Stimulated activated CD8-positive, alpha-beta memory T cell treated with anti-CD3 and anti-CD28 coated beads, Interleukin-15, amount 100 ng/mL, for 24 hours (primary cell): ENCODE data around the gene VSTM2B.
"Not testable (repeated sequence)": the region's sequence is repeated elsewhere in the genome, so short reads cannot be mapped to it uniquely, and the experiment has no call there.

Experiments
- DNase-seq: peaks from one replicate; pipeline ENCODE4 v3.0.0-alpha.2; 2020; ENCODE audit warnings: low read depth

Gene VSTM2B

DNA sequence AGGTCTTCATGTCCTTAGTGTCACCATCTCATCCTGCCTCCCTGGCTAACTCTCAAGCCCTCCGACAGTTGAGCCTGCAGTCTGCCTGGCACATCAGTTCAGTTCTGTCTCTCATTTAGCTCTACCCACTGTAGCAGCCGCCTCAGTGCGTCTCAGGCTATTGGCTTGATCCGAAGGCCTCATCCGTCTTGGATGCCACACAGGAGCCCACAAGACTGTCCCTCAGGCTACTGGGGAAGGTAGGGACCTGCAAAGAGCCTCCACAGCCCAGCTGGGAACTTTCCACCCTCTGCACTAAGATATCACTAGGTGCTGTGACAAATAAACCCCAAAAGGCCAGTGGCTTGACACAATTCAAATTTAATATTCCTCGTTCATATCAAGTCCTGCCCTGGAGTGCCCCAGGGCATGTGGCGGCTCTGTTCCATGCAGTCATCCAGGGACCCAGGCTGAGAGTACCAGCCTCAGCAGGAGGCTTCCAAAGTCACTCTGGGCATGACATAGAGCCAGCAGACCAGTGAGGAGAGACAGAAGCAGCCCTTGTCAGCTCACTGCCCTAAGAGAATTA is 5.7 kb downstream of the VSTM2B start:
- DNase-seq: no peak

DNA sequence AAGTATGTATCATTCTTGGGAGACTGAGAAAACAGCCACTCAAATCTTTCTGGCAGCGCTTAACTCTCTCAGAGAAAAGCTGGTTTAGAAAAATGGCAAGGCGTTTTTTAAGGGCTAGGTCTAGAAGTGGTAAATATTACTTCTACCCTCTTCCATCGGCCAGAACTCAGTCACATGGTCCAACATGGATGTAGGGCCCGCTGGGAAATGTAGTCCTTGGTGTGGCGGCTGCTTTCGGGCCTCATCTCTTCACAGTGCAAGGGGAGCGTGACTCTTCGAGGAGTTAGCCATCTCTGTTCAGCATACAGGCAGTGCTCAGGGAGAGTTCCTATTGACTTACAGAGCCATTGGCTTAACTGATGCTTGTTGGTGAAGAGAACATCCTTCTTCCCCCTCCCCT is 6.3 kb downstream of the VSTM2B start:
- no peak for DNase-seq

DNA sequence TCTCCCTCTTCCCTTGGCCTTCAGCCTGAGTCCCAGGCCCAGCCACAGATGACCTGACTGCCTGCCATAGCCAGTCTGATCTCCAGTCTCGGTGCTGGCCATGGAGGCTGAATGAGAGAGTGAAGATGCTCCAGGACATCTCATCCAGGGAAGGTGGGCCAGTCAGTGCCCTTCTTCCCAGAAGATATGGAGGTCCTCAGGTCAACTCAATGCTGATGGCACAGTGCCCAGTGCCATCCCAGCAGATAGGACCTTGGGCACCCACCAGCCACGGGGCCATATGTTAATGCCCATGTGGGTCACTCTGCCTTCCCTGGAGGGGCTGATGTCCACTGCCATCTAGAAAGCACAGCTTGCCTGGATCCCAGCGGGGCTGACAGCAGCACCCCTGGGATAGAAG is 7.2 kb downstream of the VSTM2B start:
- DNase-seq: no peak

DNA sequence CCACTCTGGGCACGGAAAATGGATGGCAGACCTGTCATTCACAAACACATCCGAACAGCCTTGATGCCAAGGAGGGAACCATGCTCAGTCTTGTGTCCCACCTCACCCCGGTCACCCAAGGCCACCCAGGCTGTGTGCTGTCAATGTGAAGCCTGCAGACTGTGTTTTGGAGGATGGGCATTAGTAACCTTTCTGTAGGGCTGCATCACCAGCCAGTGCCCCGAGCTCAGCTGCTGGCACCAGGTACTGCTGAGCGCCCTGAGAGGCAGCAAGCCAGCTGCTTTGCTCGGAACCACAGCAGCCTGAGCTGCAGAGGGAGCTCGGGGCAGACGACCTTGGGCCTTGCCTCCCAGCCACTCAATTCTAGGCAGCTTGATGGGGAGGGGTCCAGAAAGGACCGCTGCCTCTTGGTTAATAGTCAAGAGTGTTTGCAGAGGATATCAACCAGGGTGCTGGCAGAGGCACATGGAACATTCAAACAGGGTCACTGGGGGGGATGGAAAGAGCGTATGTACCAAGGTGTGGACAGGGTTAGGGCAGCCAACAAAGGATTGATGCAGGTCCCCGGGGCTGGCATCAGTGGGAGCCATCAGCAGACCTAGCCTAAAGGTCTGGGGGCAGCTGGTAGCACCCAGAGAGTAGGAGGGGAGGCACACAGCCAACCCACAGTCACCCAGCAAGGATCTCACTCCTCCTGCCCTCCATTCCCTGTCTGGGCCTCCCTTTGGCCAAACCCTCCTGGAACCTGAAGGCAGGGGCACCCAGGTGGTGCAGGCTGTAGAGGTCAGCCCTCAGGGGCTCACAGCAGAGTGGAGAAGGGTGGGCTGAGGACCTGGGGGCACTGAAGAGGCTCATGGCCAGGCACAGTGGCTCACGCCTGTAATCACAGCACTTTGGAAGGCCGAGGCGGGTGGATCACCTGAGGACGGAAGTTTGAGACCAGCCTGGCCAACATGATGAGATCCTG is 8.1 kb downstream of the VSTM2B start:
- DNase-seq: no peak

DNA sequence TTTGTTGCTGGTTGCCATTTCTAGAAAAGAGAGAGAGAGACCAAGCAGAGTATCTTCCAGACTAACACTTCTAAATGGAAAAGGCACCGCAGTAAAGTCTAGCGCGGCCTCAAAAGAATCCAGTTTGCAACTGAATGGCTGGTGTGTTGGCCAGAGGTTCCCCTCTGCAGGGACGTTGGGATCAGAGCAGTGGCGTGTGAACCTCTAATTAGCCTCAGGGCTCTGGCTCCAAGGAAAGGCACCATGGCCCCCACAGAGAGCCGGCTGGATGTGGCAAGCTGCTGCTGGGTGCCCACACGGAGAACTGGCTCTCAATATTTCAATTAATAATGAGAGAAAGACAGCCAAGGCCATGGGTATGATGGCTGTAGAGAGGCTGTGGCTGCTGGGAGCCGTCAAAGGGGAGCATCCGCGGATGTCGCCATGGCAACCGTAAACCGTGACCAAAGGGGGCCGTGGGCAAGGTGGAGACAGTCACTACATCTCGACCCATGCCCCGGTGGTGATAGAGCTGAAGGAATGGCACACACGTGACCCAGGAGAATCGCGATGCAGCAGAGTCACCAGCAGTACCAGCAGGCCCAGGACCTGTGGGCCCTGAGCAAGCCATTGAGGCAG is 9.5 kb downstream of the VSTM2B start:
- DNase-seq: no peak

DNA sequence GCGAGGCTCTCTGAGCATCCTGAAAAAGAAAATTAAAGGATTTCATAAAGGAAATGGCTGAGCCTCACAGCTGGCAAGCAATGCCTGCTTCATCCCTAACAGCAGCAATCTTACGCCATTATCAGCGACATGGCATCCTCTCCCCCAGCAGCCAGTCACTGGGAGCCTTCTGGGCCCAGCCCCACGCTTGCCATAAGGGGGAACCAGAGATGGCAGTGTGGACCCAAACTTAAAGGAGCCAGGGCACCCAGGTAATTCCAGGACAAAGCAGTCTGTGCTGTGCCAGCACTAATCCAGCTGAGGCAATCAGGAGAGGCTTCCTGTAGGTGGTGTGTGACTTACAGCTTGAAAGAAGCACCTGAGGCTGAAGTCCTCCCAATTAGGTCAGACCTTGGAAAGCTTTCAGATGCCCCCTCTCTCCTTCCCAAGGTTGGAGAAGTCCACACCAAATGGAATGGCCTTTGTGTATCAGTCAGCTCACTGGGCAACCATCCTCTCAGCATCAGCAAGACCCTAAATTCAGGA is 10.3 kb downstream of the VSTM2B start:
- DNase-seq: no peak

DNA sequence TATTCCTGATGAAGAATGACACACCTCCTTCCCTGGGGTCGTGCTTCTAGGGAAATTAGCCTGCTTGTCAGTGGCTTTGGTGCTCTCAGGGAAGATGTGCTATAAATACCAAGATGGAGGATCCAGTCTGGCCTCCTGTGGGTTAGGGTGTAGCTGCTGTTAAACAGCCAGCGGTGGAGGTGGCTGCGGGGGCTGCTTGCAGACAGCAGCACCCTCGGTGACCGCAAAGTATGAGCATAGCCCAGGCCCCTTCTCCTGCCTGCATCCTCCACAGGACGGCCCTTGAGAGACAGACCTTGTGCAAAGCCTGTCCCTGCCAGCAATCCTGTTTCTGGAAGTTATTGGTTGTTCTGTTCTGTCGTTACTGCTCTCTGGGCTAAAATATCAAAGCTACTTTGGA is 11.4 kb downstream of the VSTM2B start:
- no peak for DNase-seq

DNA sequence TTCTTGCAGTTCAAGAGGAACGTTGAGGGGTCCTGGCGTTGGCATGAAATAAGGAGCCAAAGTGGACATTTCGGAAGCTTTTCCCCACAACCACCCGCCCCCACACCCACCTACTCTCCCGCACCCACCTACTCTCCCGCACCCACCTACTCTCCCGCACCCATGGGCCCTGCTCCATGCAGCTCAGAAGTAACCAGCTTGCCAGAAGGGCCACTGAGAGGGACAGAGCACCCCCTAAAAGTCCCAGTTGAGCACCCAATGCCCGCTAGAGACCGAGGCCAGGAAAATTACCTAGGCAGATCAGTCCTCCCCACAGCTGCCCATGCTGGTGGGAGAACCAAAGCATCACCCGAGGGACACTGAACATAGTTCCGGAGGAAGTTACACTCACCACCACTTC is 11.8 kb downstream of the VSTM2B start:
- DNase-seq: no peak

DNA sequence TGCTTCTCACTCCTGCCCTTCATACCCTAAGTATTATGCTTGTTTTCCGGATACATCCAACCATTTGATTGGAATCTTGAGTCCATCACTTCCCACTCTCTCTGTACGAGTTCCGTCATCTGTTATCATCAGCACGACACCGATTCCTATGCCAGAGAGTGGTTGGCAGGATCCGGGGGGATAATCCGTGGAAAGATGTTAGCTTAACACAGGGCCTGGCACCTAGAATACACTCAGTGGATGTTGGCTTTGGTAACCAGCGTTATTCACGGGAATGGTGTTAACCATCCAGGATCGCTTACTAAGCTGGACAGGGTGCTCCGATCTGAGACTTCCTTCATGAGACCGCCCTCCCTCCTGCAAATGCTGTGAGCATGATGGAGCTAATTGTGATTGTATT is 12.4 kb downstream of the VSTM2B start:
- no peak for DNase-seq

DNA sequence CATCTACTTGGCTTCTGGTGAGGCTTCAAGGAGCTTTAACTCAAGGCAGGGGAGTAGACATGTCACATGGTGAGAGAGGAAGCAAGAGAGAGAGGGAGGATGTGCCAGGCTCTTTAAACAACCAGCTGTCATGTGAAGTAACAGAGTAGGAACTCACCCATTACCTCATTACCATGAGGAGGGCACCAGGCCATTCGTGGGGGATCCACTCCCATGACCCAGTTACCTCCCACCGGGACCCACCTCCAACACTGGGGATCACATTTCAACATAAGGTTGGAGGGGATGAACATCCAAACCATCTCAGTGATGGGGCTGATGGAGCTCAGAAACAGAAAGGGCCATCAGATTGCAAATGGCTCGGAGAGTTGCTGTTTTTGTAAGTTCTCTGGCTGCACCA is 12.9 kb downstream of the VSTM2B start:
- no peak for DNase-seq

DNA sequence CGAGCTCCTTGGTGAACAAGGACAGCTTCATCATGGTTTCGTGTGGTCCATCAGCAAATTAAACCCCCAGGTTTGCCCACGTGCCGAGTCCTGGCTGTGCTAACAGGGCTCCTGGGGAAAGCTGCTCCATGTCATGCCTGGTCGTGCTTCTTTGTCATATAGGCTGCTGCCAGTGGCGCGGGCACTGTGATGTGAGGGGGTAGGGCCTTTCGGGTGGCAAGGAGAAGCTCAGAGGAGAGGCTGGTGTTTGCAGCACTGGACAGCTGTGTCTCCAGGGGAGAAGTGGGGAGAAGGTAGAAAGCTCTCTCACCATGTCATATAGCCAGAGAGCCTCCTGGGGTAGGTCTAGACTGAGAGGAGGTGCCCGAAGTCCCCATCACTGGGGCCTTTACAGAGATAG is 13.3 kb downstream of the VSTM2B start:
- no peak for DNase-seq

DNA sequence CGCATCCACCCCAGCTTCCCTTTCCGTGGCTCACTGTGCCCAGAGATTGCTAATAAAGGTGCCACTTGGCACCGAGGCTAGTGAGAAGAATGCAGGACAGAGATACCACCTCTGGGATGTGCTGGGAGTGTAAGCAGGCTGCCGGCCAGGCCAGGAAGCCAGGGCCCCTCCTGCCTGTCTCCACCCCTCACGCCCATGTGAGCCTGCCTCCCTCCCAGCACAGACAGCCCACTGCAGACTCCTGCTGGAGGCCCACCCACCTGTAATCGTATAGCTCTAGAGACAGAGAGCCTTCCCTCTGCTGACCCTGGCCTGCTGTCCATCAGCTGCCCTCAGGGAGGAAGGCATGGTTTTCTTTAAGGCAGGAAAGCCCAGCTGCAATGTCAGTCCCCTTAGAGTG is 13.9 kb downstream of the VSTM2B start:
- DNase-seq: no peak

DNA sequence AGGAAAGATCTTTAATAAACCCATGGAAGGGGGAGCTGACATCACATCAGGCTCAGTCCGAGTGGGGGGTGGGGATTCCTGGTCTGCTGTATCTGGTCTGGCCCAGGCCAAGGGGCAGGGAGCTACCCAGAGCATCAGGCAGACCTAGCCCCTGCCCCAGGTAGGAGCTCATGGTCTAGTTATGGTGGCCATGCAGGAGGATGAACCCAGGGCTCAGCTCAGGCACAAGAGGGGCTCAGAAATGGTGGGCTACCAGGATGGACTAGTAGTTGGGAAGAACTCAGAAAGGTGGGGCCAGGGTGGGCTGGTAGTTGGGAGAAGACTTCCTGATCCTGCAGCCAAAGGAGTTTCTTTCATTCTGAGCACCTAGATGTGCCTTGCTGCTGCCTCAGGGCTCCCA is 14.3 kb downstream of the VSTM2B start:
- no peak for DNase-seq

DNA sequence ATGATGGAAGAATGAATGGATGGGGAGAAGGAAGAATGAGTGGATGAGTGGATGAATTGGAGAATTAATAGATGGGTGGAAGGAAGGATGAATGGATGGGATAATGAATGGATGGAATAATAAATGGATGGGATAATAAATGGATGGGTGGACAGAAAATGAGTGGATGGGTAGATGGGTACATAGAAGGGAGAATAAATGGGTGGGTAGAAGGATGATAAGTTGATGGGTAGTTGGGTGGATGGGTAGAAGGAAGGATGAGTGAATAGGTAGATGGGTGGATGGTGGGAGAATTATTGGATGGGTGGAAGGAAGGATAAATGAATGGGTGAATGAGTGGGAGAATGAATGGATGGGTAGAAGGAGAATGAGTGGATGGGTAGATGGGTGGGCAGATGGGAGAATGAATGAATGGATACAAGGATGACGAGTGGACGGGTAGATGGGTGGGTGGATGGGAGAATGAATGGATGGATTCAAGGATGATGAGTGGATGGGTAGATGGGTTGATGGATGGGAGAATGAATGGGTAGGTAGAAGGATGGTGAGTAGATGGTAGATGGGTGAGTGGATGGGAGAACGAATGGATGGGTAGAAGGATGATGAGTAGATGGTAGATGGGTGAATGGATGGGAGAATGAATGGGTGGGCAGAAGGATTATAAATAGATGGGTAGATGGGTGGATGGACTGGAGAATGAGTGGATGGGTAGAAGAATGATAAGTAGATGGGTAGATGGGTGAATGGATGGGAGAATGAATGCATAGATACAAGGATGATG is 15.9 kb downstream of the VSTM2B start:
- no peak for DNase-seq

DNA sequence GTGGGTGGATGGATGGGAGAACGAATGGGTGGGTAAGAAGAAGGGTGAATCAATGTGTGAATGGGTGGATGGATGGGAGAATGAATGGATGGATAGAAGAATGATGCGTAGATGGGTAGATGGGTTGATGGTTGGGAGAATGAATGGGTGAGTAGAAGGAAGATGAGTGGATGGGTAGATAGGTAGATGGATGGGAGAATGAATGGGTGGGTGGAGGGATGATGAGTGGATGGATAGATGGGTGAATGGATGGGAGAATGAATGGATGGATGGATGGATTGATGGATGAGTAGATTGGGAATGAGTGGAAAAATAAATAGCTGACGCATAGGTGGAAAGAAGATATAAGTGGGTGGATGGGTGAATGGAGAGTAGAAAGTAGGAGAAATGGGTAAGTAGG is 16.5 kb downstream of the VSTM2B start:
- no peak for DNase-seq

DNA sequence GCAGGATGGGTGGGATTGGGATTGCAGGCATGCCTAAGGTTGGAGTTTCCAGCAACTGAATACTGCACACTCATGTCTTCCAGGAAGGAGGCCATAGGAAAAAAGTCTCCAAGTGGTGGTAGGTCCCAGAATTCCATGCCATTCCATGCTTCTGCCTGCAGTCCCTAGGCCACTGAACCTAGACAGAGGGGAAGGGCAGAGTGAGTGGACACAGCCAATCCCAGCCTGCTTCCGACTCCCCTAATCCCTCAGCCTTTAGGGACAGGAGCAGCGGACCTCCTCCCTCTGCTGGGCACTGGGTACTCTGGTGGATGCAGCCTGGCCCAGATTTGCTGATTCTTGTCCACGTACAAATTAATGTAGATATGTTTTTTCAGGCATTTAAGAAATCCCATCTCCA is 17.0 kb downstream of the VSTM2B start:
- no peak for DNase-seq

DNA sequence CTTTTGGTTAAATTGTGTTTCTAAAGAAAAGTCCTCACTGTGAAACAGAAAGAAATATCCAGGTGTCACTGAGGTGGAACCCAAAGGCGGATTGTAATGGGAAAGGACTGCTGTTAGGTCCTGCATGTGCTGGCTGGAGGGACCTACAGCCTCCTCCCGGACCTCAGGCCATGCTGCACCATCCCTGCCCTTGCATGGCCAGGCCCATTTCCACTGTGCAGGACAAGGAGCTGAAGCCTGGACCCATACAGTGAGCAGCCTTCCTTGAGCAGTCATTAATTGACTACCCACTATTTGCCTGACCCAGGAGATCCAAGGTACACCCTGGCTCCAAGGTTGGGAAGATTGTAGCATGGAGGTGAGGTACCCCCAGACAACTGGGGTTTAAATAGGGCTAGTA is 17.6 kb downstream of the VSTM2B start:
- no peak for DNase-seq

DNA sequence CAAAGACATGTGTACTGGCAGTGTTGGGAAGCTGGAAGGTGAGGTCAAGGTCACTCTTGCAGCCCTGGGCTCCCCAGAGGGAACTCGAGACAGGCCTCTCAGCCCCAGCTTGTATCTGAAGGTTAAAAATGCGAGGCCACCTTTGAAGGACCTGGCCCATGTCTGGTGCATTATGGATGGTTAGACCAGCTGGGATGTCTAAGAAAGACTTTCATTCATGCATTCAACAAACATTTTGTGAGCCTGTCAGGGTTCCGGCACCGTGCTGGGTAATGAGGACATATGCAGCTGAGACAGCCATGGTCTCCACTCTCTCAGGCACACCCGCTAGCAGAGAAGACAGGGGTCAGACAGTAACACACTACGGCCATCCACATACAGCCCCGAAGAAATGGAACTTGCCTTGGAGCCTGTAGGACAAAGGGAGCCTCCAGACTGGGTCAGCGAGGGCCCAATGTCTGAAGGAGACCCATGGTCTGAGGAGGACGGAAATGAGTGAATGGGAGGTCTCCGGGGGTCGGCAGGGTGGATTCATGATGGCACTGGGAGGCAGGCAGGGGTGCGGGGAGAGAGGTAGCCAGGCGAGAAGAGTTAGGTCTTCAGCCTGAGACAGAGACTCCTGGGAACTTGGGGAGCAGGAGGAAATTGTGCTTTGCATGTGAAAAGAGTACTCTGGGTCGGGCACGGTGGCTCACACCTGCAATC is 19.0 kb downstream of the VSTM2B start:
- DNase-seq: no peak

DNA sequence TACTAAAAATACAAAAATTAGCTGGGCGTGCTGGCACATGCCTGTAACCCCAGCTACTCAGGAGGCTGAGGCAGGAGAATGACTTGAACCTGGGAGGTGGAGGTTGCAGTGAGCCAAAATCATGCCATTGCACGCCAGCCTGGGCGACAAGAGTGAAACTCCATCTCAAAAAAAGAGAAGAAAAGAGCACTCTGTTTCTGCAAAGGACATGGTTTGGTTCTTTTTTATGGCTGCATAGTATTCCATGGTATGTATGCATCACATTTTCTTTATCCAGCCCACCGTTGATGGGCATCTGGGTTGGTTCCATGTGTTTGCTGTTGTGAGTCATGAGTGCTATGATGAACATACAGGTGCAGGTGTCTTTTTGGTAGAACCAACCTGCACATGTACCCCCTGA is 19.7 kb downstream of the VSTM2B start:
- DNase-seq: not testable (repeated sequence)

DNA sequence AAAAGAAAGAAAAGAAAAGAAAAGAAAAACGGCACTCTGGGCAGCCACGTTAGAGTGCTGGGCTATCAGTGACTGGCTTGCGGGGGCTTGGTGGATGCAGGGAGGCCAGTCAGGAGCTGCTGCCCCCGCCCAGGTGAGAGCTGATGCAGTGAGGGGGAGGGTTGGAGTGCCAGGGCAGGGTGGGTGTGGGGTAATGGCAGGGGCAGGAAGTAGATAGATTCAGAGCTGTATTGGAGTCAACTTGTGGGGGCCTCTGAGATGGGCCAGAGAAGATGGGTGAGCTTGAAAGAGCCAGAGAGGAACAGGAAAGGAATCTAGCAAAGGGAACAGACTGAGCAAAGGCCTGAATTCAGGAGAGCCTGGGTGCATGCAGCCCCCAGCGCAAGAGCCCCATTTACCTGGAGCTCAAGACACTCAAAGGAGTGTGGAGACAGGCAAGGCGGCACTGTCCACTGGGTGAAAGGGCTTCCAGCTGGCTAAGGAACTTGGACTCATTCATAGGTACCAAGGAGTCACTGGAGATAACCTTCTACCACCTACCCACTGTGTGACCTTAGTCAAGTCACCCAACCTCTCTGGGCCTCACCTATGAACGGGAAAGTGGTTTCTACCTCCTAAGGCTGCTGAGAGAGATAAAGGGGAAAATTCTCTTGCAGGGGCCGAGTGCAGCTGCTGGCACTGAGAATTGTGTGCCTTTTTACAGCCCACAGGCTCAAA is 20.2 kb downstream of the VSTM2B start:
- DNase-seq: no peak

DNA sequence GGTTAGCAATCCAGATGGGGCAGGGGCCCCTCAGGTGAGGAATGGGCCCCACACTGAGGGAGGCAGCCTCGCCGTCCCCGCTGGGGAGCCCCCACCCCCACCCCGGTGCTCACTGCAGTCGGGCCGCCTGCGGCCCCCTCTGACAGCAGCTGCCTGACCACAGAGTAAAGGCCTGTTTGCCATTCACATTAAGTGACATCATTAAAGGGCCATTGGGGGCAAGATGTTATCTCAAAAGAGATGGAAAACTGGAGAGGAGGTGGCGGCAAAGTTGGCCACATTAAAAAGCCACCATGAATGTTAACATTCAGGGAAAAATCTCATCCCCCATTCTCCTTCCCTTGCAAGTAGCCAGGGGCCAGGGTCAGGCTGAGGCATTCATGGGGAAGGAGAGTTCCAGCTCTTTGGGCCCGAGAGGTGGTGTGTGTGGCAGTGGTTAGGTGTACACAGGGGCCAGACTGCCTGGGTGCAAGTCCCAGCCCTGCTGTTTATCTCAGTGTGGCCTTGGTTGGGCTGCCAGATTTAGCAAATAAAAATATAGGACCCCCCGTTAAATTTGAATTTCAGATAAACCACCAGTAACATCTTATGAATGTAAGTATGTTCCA is 20.9 kb downstream of the VSTM2B start:
- DNase-seq: no peak
